ENCODE results near the gene JAKMIP1. TPM values are rescaled to one million over a fixed set of nuclear protein-coding genes. Genes with fewer than 3 reads are reported as not detected.

Gene JAKMIP1
- total and polyA plus RNA-seq, 12 donors = 0.14 to 5.3 (median 2.9) TPM; not detected in 2

DNA sequence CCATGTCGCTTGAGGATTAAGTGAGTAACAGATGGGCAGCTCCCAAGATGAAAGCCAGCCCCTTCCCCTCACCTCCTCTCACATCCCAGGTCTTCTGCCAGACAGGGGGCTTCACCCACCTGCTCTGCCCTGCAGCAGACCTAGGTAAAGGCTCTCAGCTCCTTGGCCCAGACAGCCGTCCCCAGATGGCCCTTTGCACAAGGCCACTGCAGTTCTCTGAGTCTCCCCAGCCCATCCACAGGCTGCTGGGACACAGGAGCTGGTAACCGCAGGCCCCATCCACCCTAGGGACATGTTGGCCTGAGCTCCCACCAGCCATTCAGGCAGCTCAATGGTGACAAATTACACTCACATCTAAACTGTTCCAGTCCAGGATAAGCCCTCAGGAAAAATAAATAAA lies 197.4 kb downstream of the JAKMIP1 start:
- intact Hi-C loops (cut with DNase I) = no loop called here
- Histone ChIP-seq H3K4me1 (replicated peaks in 1 of 2) (no peaks in the 10 kb centered on the region), H3K9me3 (replicated peaks in 1 of 3) (no peaks in the 10 kb centered on the region), H3K36me3 (replicated peaks in 1 of 2) (no peaks in the 10 kb centered on the region), H3K4me3 (no peak overlapping the region), H3K27me3 (no peaks in the 10 kb centered on the region), H3K27ac (no peak overlapping the region)
- WGBS, 4 donors = 40 to 90% (median 58%) methylated on average over 2 to 3 of the region's 3 CpGs
- TF ChIP-seq CTCF (IDR thresholded peaks at IDR 0.05) = no peak
- no peak for TF ChIP-seq POLR2A (IDR thresholded peaks at IDR 0.05)
- DNase-seq = no peak

GRCh38 chr4:6002492-6002833 lies 197.9 kb downstream of the JAKMIP1 start:
- no peak overlapping the region for H3K4me3 ChIP-seq
- no peaks in the 10 kb centered on the region for H3K4me1 ChIP-seq (replicated peaks in 1 of 2)
- no peaks in the 10 kb centered on the region for H3K36me3 ChIP-seq (replicated peaks in 1 of 2)
- no peak for DNase-seq
- intact Hi-C loops (cut with DNase I) = no loop called here
- no peaks in the 10 kb centered on the region for H3K27me3 ChIP-seq
- 67 to 92% (median 75%) methylated on average over 4 to 5 of the region's 5 CpGs for WGBS, 4 donors
- TF ChIP-seq POLR2A (IDR thresholded peaks at IDR 0.05) (no peak), CTCF (IDR thresholded peaks at IDR 0.05) (no peak)
- no peaks in the 10 kb centered on the region for H3K9me3 ChIP-seq (replicated peaks in 1 of 3)
- H3K27ac ChIP-seq = no peak overlapping the region

DNA sequence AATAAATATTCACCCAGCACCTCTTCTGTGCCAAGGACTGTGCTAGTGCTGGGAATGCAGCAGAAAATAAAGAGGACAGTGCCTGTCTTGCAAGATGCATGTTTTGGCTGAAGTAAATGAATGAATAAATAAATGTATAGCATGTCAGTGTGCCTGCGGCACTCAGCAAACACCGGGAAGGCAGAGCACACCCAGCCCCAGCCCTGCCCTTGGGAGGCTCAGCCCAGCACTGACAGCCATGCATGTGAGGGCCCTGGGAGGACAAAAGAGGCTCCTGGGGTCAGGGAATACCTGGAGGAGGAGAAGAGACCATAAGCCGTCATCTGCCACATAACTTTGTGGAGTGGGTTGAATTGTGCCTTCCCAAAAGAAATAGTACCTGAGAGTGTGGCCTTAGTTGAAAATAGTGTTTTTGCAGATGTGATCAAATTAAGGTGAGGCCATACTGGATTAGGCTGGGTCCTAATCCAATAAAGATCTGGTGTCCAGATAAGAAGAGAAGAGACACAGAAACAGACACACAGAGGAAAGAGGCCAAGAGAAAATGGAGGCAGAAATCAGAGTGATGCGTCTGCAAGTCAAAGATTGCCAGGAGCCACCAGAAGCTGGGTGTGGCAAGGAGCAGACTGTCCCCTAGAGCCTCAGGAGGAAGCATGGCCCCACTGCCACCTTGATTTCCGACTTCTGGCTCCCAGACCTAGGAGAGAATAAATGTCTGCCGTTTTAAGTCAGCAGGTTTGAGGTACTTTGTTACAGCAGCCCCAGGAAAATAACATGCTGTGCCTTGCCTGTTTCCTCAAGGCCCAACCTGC lies 198.5 kb downstream of the JAKMIP1 start:
- Histone ChIP-seq H3K27me3 (no peaks in the 10 kb centered on the region), H3K4me1 (replicated peaks in 1 of 2) (no peaks in the 10 kb centered on the region), H3K4me3 (no peak overlapping the region), H3K9me3 (replicated peaks in 1 of 3) (no peaks in the 10 kb centered on the region), H3K27ac (no peak overlapping the region), H3K36me3 (replicated peaks in 1 of 2) (no peaks in the 10 kb centered on the region)
- no peak for DNase-seq
- WGBS, 4 donors = 62 to 80% (median 64%) methylated on average over 6 of the region's 6 CpGs
- intact Hi-C loops (cut with DNase I) = no loop called here
- TF ChIP-seq POLR2A (IDR thresholded peaks at IDR 0.05) = no peak
- TF ChIP-seq CTCF (IDR thresholded peaks at IDR 0.05) = no peak

DNA sequence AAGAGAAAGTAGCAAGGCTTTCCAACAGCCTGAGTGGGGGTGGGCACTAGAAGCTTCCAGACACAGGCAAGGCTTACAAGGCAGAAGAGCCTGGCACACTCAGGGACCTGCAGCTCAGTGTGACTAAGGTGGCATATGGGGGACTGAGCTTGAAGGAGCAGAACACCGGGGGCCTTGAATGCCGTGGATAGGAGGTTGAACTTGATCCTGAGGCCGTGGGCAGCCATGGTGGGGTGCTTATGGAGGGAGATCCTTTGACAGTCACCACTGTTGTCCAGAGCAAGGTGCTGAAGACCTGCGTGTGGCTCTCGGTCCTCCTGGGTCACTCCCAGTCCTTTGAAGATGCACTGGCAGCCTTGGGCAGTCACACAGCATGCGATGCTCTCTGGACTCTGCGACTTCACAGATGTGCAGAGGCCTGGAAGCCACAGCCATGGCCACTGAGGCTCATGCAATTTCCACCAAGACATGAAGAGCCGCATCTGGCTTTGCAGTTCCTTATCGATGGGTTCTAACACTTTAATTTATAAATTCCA lies 200.5 kb downstream of the JAKMIP1 start:
- Histone ChIP-seq H3K9me3 (replicated peaks in 1 of 3) (no peaks in the 10 kb centered on the region), H3K4me3 (no peak overlapping the region), H3K27me3 (no peaks in the 10 kb centered on the region), H3K27ac (no peak overlapping the region), H3K4me1 (replicated peaks in 1 of 2) (no peaks in the 10 kb centered on the region), H3K36me3 (replicated peaks in 1 of 2) (no peaks in the 10 kb centered on the region)
- intact Hi-C loops (cut with DNase I) = loop anchor here in 1 of 2 donors (10.0 kb wide), 1 partner anchor 325 kb away; no protein-coding TSS in a partner anchor
- no peak for DNase-seq
- no peak for TF ChIP-seq CTCF (IDR thresholded peaks at IDR 0.05)
- TF ChIP-seq POLR2A (IDR thresholded peaks at IDR 0.05) = no peak
- WGBS, 4 donors = 79 to 91% (median 82%) methylated on average over 4 to 9 of the region's 9 CpGs
